ENCODE results near the gene GPR107. TPM values are rescaled to one million over a fixed set of nuclear protein-coding genes. Genes with fewer than 3 reads are reported as not detected.

The GPR107 gene
- total RNA-seq, 4 donors from 2014 or later: 13.5 to 20.7 (median 17.5) TPM

DNA sequence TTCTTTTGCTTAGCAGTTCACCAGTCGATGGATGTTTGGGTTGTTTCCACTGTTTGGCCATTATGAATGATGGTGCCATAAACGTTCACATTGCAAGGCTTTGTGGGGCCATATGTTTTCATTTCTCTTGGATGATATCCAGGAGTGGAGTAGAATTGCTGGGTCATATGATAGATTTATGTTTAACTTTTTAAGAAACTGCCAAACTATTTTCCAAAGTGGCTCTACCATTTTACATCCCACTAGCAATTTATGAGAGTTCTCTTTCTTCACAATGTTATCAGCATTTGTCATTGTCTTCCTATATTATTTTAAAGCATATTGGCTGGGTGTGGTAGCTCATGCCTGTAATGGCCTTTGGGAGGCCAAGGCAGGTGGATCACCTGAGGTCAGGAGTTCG, 5.2 kb downstream of the GPR107 start:
- ATAC-seq (no peak), DNase-seq (no peak)
- in situ Hi-C loops (cut with MboI; ENCODE audit: low sequenced_read_pairs in 4 of 4) (loop anchor here in 3 of 4 donors (10.0 to 25.0 kb wide), 2 partner anchors 172 to 174 kb away; no protein-coding TSS in a partner anchor), intact Hi-C loops (cut with DNase I; ENCODE audit: low total_unique reads) (no loop called here)
- no peaks in the 10 kb centered on the region for H3K36me3 ChIP-seq
- H3K27ac ChIP-seq: no peak overlapping the region
- H3K4me3 ChIP-seq: no peak overlapping the region
- H3K27me3 ChIP-seq: no peaks in the 10 kb centered on the region
- TF ChIP-seq POLR2A (IDR thresholded peaks at IDR 0.05): no peak
- no peak for TF ChIP-seq CTCF (IDR thresholded peaks at IDR 0.05 in 4 of 5, conservative IDR thresholded peaks at IDR 0.05 in 1 of 5)
- peaks cover 6 to 8% of the 10 kb centered on the region in 2 donors for H3K4me1 ChIP-seq
- no peaks in the 10 kb centered on the region for H3K9me3 ChIP-seq

GRCh38 chr9:130060296-130060695, 6.6 kb downstream of the GPR107 start:
- Histone ChIP-seq H3K4me3 (no peak overlapping the region), H3K36me3 (no peaks in the 10 kb centered on the region), H3K4me1 (no peaks in the 10 kb centered on the region), H3K27me3 (no peaks in the 10 kb centered on the region), H3K27ac (no peak overlapping the region), H3K9me3 (no peaks in the 10 kb centered on the region)
- intact Hi-C loops (cut with DNase I; ENCODE audit: low total_unique reads): no loop called here
- in situ Hi-C loops (cut with MboI; ENCODE audit: low sequenced_read_pairs in 4 of 4): loop anchor here in 1 of 4 donors (25.0 kb wide), 1 partner anchor 173 kb away; no protein-coding TSS in a partner anchor
- TF ChIP-seq POLR2A (IDR thresholded peaks at IDR 0.05) (no peak), CTCF (IDR thresholded peaks at IDR 0.05 in 4 of 5, conservative IDR thresholded peaks at IDR 0.05 in 1 of 5) (no peak)
- ATAC-seq (no peak), DNase-seq (no peak)

GRCh38 chr9:130062750-130063149, 9.0 kb downstream of the GPR107 start:
- TF ChIP-seq CTCF (IDR thresholded peaks at IDR 0.05 in 4 of 5, conservative IDR thresholded peaks at IDR 0.05 in 1 of 5): no peak
- no peak overlapping the region for H3K4me3 ChIP-seq
- H3K27me3 ChIP-seq: no peaks in the 10 kb centered on the region
- H3K4me1 ChIP-seq: peaks cover 0 to 6% of the 10 kb centered on the region in 2 donors
- ATAC-seq (no peak), DNase-seq (no peak)
- intact Hi-C loops (cut with DNase I; ENCODE audit: low total_unique reads) (no loop called here), in situ Hi-C loops (cut with MboI; ENCODE audit: low sequenced_read_pairs in 4 of 4) (loop anchor here in 1 of 4 donors (25.0 kb wide), 1 partner anchor 175 kb away; no protein-coding TSS in a partner anchor)
- H3K27ac ChIP-seq: no peak overlapping the region
- H3K9me3 ChIP-seq: no peaks in the 10 kb centered on the region
- no peaks in the 10 kb centered on the region for H3K36me3 ChIP-seq

- in situ Hi-C loops (cut with MboI; ENCODE audit: low sequenced_read_pairs in 4 of 4) (loop anchor here in 1 of 4 donors (25.0 kb wide), 1 partner anchor 177 kb away; no protein-coding TSS in a partner anchor), intact Hi-C loops (cut with DNase I; ENCODE audit: low total_unique reads) (no loop called here)
- Histone ChIP-seq H3K9me3 (no peaks in the 10 kb centered on the region), H3K4me1 (peaks cover 8 to 14% of the 10 kb centered on the region in 2 donors), H3K27me3 (no peaks in the 10 kb centered on the region), H3K36me3 (no peaks in the 10 kb centered on the region), H3K27ac (no peak overlapping the region), H3K4me3 (no peak overlapping the region)
- ATAC-seq: no peak
- TF ChIP-seq CTCF (IDR thresholded peaks at IDR 0.05 in 4 of 5, conservative IDR thresholded peaks at IDR 0.05 in 1 of 5): no peak
- no peak for TF ChIP-seq POLR2A (IDR thresholded peaks at IDR 0.05)
- DNase-seq: no peak
These were observed 10.9 kb downstream of the GPR107 start for GRCh38 chr9:130064621-130065020.

GRCh38 chr9:130069048-130069447, 15.3 kb downstream of the GPR107 start:
- Histone ChIP-seq H3K4me3 (no peak overlapping the region), H3K4me1 (peaks cover 12 to 20% of the 10 kb centered on the region in 2 donors), H3K27ac (peak overlapping the region in 2 of 4 donors; percentile 37 to 62), H3K36me3 (no peaks in the 10 kb centered on the region), H3K9me3 (no peaks in the 10 kb centered on the region), H3K27me3 (no peaks in the 10 kb centered on the region)
- intact Hi-C loops (cut with DNase I; ENCODE audit: low total_unique reads) (no loop called here), in situ Hi-C loops (cut with MboI; ENCODE audit: low sequenced_read_pairs in 4 of 4) (loop anchor here in 1 of 4 donors (25.0 kb wide), 1 partner anchor 182 kb away; no protein-coding TSS in a partner anchor)
- ATAC-seq (peak in 1 of 2 donors; percentile 23), DNase-seq (no peak)
- TF ChIP-seq POLR2A (IDR thresholded peaks at IDR 0.05) (no peak), CTCF (IDR thresholded peaks at IDR 0.05 in 4 of 5, conservative IDR thresholded peaks at IDR 0.05 in 1 of 5) (no peak)
